Motor neuron (in vitro differentiated cells): ENCODE measurements around the gene SPATA31E1. TPM values are rescaled to one million over a fixed set of nuclear protein-coding genes. Genes with fewer than 3 reads are reported as not detected.
"Not testable (repeated sequence)": the region's sequence is repeated elsewhere in the genome, so short reads cannot be mapped to it uniquely, and the experiment has no call there.

ENCODE experiments used
- ATAC-seq, 8 experiments: fragments of 200-7000 bp; cut with Tn5 transposase; replicated peaks in 6 of 8; 2 replicates each; pipeline ENCODE4 v1.8.0; 2021; ENCODE audit warnings: mild to moderate bottlenecking in 8 of 8, moderate library complexity in 8 of 8
- H3K27ac ChIP-seq, 2 donors: fragments of 250-450 bp; sonication (Bioruptor Pico); 2 replicates each; pipeline ENCODE4 v1.9.0; 2021; ENCODE audit warnings: antibody characterized with exemption in 2 of 2, mild to moderate bottlenecking in 2 of 2, moderate library complexity in 1 of 2
- H3K4me1 ChIP-seq, 2 donors: fragments of 250-450 bp; sonication (Bioruptor Pico); replicated peaks in 1 of 2; 2 replicates each; pipeline ENCODE4 v1.6.1; 2021; ENCODE audit warnings: antibody characterized with exemption in 2 of 2, mild to moderate bottlenecking in 2 of 2, moderate library complexity in 1 of 2
- H3K4me3 ChIP-seq, 5 donors: fragments of 250-450 bp; sonication (Bioruptor Pico); 2 replicates each; pipeline ENCODE4 v1.9.0; 2021; ENCODE audit warnings: antibody characterized with exemption in 5 of 5, mild to moderate bottlenecking in 5 of 5, moderate library complexity in 4 of 5
- WGBS, 10 experiments: fragments of 450-650 bp; shearing (Covaris generic); methylation state at CpG; one replicate each; pipeline ENCODE4 v1.0.0; 2022; 5-methylcytosine and 5-hydroxymethylcytosine counted together
- in situ Hi-C, 9 experiments: fragments of 400-800 bp; cut with MboI; loops; one replicate each; pipeline ENCODE4 v1.15.0; 2021; ENCODE audit warnings: low sequenced_read_pairs in 9 of 9, low pct_unique_long_range_greater_than_20kb in 2 of 9; ENCODE audit not compliant: unreplicated experiment in 9 of 9
- total RNA-seq, 8 experiments: library from RNA; unstranded; fragments of 300-600 nt; gene quantifications; 2 replicates each; pipeline versions ENCODE4 v1.2.3 to v1.2.4, GENCODE V29; 2022

The SPATA31E1 gene
- total RNA-seq, 8 experiments from 2014 or later: under 0.01 to 0.76 (median 0.22) TPM; not detected in 1

DNA sequence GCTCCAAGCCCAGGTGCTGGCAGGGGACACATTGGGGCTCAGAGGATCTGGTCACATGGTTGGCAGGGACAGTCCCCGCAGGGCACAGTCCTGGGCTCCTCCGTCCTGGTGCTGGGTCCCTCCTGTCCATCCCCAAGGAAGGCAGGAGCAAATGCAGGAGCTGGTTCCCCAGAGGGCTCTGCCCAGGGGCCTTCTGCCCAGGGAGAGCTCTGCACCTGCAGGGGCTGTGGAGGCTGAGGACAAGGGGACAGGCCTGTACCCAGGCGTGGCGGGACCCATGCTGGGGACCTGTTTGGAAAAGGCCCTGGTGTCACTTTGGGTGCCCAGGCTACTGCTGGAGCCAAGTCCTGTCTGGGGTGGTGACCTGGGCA, 7.2 kb downstream of the SPATA31E1 start:
- Histone ChIP-seq H3K27ac (no peak overlapping the region), H3K4me3 (no peak overlapping the region), H3K4me1 (no peaks in the 10 kb centered on the region)
- WGBS, 10 experiments: 86% methylated on average over 1 of the region's 4 CpGs; no CpG with 5 or more reads in 9 of the 10 experiments
- in situ Hi-C loops: no loop called here
- no peak for ATAC-seq

DNA sequence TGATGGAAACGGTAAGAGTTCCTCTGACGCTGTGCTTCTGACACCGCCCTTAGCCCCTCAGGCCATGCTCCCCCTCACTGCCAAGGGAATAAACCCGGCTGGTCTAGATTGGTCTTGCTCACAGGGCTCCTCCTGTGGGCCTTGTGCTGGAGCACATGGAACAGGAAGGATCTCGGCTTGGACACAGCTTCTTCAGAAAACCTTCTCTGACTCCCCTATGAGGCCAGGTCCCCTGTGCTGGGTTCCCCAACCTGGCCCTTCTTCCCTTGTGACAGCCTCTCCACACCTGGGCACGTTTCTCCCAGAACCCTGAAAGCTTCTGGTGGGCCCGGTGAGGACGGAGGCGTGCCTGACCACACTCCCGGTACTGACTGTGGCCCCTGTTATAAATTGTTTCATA, 8.2 kb downstream of the SPATA31E1 start:
- peak in 1 of 8 experiments; percentile 62 for ATAC-seq
- WGBS, 10 experiments: 67 to 88% (median 82%) methylated on average over 1 to 8 of the region's 10 CpGs; no CpG with 5 or more reads in 4 of the 10 experiments
- Histone ChIP-seq H3K27ac (no peak overlapping the region), H3K4me1 (no peaks in the 10 kb centered on the region), H3K4me3 (no peak overlapping the region)
- in situ Hi-C loops: no loop called here

DNA sequence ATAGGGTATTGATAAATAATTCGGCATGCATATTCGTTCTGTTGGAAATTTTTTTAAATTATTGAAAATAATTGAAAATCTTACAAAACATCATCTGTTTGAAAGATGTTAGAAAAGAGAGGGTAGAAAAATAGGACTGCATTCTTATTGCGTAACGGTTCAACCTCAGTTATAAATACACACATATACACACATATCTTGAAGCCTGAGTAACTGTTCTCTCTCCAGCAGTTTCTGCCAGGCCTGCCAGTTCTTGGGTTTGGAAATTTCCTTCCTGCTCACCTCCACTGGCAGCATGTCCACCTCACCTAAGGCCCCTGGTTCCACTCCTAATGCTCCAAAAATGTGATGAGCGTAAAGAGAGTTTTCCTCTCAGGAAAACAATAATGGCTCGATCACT, 9.1 kb downstream of the SPATA31E1 start:
- no peaks in the 10 kb centered on the region for H3K4me1 ChIP-seq
- H3K4me3 ChIP-seq: no peak overlapping the region
- no peak for ATAC-seq
- 38 to 100% (median 83%) methylated on average over 2 to 5 of the region's 6 CpGs; no CpG with 5 or more reads in 1 of the 10 experiments for WGBS, 10 experiments
- H3K27ac ChIP-seq: no peak overlapping the region
- in situ Hi-C loops: no loop called here

DNA sequence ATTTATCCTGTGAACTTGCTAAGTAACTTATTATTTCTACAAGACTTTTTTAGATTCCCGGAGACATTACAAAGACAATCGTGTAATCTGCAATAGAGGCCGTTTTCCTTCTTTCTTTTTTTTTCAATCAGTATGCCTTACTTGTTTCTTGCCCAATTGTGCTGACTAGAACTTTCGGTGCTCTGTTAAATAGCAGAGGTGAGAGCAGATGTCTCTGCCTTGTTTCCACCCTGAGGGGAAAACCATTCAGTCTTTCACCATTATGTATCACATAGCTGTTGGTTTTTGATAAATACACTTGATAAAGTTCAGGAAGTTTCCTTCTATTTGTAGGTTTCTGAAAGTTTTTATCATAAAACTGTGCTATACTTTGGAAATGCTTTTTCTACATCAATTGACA, 10.3 kb downstream of the SPATA31E1 start:
- Histone ChIP-seq H3K4me3 (no peak overlapping the region), H3K4me1 (no peaks in the 10 kb centered on the region), H3K27ac (no peak overlapping the region)
- 56 to 100% (median 81%) methylated on average over 1 to 4 of the region's 4 CpGs; no CpG with 5 or more reads in 1 of the 10 experiments for WGBS, 10 experiments
- ATAC-seq: no peak
- in situ Hi-C loops: no loop called here

DNA sequence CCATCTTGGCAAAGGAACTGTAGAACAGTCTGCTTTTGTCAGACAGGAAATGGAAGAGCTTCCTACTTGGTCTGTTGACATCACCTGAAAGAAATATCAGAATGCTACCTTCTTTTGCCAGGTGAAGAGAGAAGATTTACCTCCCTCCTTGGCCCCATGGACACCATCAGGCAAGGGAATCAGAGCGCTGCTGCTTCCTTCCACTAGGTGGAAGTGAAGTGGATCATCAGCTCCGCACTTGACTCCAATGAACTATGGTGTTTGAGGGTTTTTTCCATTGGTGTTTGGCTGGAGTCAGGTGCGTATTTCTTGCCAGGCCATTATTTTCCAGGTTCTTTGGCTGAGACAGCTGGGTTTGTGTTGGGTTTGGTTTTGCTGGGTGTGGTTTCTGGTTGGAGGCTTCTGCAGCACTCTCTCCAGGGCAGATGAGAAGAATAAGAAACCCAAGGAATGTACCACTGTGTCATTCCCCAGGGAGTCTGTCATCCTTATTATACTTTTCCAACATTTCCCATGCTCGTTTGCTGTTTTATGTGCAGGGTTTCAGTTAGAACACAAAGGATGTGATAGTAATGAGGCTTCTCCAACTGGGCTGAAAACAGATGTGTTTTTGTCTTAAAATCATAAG, 12.4 kb downstream of the SPATA31E1 start:
- no peak overlapping the region for H3K27ac ChIP-seq
- peak in 2 of 8 experiments; percentile 19 to 45 for ATAC-seq
- no peaks in the 10 kb centered on the region for H3K4me1 ChIP-seq
- 8 to 93% (median 51%) methylated on average over 1 to 4 of the region's 4 CpGs; no CpG with 5 or more reads in 3 of the 10 experiments for WGBS, 10 experiments
- in situ Hi-C loops: no loop called here
- H3K4me3 ChIP-seq: no peak overlapping the region

DNA sequence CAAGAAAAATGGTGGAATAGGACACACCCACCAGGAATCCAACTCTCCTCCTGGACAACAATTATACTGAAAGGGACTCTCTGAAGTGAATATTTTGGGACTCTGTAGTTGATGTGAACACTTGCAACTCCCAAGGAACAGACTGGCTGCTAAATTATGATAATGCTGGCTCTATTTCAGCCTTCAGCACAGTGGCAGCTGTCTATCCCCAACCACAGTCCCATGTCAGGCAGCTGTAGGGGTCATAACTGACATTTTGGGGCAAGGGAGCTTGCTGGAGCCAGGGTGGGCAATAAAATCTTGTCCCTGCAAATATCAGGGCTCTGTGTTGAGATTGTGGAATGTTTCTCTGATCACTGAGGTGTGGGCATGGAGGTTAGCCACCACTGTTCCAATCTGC, 14.2 kb downstream of the SPATA31E1 start:
- Histone ChIP-seq H3K4me1 (no peaks in the 10 kb centered on the region), H3K4me3 (no peak overlapping the region), H3K27ac (no peak overlapping the region)
- ATAC-seq: no peak
- in situ Hi-C loops: no loop called here

DNA sequence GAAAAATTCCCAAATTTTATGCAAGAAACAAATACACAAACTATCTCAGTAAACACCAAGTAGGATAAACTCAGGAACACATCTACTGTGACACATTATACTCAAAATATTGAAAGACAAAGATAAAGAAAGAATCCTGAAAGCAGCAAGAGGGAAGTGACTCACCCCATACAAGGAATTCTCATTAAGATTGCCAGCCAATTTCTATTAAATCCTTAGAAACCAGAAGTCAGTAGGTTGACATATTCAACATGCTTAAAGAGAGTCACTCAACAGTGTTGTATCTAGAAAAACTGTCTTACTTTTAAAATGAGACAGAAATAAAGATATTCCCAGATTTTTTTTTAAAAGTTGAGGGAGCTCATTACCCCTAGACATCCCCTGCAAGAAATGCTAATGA, 15.5 kb downstream of the SPATA31E1 start:
- H3K4me1 ChIP-seq: no peaks in the 10 kb centered on the region
- in situ Hi-C loops: no loop called here
- H3K4me3 ChIP-seq: no peak overlapping the region
- no peak for ATAC-seq
- H3K27ac ChIP-seq: no peak overlapping the region

DNA sequence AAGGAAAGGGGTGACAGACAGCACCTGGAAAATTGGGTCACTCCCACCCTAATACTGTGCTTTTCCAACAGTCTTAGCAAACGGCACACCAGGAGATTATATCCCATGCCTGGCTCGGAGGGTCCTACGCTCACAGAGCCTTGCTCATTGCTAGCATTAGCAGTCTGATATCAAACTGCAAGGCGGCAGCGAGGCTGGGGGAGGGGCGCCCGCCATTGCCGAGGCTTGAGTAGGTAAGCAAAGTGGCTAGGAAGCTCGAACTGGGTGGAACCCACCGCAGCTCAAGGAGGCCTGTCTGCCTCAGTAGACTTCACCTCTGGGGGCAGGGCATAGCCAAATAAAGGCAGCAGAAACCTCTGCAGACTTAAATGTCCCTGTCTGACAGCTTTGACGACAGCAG, 19.7 kb downstream of the SPATA31E1 start:
- not testable (repeated sequence) for ATAC-seq

DNA sequence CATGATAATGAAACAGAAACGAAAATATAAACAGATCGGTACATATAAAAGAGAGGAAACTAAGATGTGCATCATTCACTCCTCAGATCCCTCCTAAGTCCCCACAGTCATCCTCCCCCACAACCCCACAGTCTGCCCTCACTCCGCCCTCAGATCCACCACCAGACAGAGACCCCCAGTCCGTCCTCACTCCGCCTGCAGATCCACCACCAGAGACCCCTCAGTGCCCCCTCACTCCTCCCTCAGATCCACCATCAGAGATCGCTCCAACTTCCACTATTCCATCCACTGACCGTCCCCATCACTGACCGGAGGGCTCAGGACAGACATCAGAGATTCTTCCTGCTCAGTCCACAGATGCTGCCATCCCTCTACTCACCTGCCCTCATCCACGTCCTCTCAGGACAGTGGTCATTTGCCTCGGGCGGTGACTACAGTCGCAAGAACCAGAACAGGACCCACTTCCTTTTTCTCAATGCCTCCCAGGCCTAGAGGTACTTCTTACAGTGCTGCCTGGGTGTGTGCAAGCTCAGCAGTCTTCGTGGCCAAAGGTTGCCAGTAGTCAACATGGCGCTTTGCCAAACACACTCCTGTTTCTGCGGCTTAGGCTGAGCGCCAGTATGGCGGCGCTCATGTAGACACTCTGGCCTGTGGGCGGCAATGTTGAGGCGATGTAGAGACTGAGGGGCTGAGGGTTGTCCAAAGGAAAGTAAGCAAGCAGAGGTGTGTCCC, 26.8 kb downstream of the SPATA31E1 start:
- Histone ChIP-seq H3K27ac (no peak overlapping the region), H3K4me3 (no peak overlapping the region), H3K4me1 (no peaks in the 10 kb centered on the region)
- in situ Hi-C loops: no loop called here
- WGBS, 10 experiments: 65 to 100% (median 94%) methylated on average over 1 to 9 of the region's 20 CpGs
- ATAC-seq: no peak

More for the DNA sequence above, 19.7 kb downstream of the SPATA31E1 start:
- H3K4me1 ChIP-seq, H3K4me3 ChIP-seq, in situ Hi-C loops, H3K27ac ChIP-seq: not testable (repeated sequence)
- 58 to 91% (median 80%) methylated on average over 3 to 4 of the region's 11 CpGs; no CpG with 5 or more reads in 6 of the 10 experiments for WGBS, 10 experiments

DNA sequence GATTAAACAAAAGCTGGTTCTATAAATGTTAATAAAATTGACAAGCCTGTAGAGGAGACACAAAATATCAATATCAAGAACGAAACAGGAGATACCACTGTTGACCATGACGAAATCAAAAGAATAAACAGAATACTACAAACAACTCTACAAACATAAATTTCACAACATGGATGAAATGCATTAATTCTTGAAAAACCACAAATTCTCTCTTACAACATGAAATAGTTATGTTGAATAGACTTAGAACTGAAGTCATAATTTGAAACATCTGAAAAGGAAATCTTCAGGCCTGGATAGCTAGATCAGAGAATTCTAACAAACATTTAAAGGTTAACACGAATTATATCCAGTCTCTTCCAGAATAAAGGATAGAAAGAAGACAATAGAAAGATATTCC, 28.1 kb downstream of the SPATA31E1 start:
- in situ Hi-C loops: no loop called here
- peak in 1 of 8 experiments; percentile 65 for ATAC-seq
- 0 to 82% (median 55%) methylated on average over 3 of the region's 3 CpGs for WGBS, 10 experiments

DNA sequence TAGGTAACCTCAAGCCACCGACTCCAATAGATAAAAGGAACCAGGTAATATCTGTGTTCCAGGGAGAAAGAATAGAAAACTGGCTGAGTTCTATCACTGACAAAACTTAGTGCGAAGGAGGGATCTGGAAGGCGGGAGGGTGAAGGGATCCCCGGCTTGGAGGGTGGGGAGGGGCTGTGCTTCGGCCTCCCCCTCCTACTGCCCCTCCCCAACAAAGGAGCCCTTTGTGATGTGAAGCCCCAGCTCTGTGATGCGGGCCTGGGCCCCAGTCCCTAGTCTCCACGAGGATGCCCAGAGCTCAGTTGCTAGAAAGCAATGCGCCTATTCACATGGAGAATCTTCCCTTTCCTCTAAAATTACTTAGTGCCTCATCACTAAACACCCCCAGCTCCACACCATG, 35.0 kb downstream of the SPATA31E1 start, which contains the start of gene SPATA31C1:
Gene SPATA31C1 (plus strand): TSS at position 301 of the 400 bp plus-strand sequence.
- ATAC-seq, H3K4me3 ChIP-seq, in situ Hi-C loops, H3K4me1 ChIP-seq, H3K27ac ChIP-seq: not testable (repeated sequence)
- no CpG with 5 or more reads among the region's 8 CpGs for WGBS, 10 experiments

More for the DNA sequence above, 28.1 kb downstream of the SPATA31E1 start:
- Histone ChIP-seq H3K4me3 (no peak overlapping the region), H3K27ac (no peak overlapping the region), H3K4me1 (no peaks in the 10 kb centered on the region)

DNA sequence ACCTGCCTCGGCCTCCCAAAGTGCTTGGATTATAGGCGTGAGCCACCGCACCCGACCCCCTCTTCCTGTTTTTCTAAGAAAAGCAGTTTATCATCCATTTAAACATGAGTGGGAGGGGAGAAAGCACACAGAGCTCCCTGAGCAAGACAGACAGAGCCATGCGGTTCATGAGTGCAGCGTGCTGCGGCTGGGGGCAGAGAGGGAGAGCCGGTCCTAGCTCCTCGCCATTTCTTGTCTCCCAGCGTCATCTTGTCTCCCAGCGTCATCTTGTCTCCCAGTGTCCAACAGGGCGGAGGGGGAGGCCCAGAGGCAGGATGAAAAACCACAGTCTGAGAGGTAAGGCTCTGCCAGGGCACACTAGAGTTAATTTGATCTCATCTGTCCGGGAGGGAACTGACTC, 36.3 kb downstream of the SPATA31E1 start:
- H3K4me3 ChIP-seq, in situ Hi-C loops, H3K4me1 ChIP-seq, ATAC-seq, H3K27ac ChIP-seq: not testable (repeated sequence)
- WGBS, 10 experiments: no CpG with 5 or more reads among the region's 13 CpGs

DNA sequence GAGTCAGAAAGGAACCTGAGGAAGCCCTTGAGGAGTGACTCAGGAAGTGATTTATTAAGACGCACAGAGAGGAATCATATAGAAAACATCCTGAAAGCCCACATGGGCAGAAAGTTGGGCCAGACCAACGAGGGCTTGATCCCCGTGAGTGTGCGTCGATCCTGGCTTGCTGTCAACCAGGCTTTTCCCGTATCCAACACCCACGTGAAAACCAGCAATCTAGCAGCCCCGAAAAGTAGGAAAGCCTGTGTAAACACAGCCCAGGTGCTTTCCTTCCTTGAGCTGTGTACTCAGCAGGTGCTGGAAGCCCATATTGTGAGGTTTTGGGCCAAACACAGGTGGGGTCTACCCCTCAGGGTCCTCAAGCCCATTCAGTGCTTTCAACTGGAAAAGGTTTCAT, 38.9 kb downstream of the SPATA31E1 start:
- WGBS, 10 experiments: no CpG with 5 or more reads among the region's 8 CpGs
- in situ Hi-C loops, H3K27ac ChIP-seq, ATAC-seq, H3K4me3 ChIP-seq, H3K4me1 ChIP-seq: not testable (repeated sequence)

DNA sequence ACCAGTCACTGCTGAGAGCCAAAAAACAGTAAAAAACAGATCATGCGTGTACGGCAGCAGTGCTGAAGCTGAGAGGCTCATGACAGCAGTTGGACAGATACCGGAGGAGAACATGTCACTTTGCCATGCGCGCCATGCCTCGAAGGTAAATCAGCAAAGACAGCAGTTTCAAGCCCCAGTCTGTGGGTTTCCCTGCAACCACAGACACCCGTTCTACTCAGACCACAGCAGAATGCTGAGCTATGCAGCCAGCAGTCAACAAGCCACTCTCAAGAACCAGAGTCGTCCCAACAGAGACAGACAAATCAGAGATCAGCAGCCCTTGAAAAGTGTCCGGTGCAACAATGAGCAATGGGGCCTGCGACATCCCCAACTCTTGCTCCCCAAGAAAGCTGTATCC, 40.3 kb downstream of the SPATA31E1 start:
- H3K4me3 ChIP-seq, H3K27ac ChIP-seq, H3K4me1 ChIP-seq, ATAC-seq, in situ Hi-C loops: not testable (repeated sequence)
- no CpG with 5 or more reads among the region's 10 CpGs for WGBS, 10 experiments
